Measurements from ENCODE around the gene SSR3.

SSR3 gene

GRCh38 chr3:156498307-156498706 lies 56.6 kb downstream of the SSR3 start:
- peaks cover 7% of the 10 kb centered on the region for H3K27me3 ChIP-seq (ENCODE audit: insufficient read depth, poor library complexity, severe bottlenecking)
- TF ChIP-seq, protein P1, sequence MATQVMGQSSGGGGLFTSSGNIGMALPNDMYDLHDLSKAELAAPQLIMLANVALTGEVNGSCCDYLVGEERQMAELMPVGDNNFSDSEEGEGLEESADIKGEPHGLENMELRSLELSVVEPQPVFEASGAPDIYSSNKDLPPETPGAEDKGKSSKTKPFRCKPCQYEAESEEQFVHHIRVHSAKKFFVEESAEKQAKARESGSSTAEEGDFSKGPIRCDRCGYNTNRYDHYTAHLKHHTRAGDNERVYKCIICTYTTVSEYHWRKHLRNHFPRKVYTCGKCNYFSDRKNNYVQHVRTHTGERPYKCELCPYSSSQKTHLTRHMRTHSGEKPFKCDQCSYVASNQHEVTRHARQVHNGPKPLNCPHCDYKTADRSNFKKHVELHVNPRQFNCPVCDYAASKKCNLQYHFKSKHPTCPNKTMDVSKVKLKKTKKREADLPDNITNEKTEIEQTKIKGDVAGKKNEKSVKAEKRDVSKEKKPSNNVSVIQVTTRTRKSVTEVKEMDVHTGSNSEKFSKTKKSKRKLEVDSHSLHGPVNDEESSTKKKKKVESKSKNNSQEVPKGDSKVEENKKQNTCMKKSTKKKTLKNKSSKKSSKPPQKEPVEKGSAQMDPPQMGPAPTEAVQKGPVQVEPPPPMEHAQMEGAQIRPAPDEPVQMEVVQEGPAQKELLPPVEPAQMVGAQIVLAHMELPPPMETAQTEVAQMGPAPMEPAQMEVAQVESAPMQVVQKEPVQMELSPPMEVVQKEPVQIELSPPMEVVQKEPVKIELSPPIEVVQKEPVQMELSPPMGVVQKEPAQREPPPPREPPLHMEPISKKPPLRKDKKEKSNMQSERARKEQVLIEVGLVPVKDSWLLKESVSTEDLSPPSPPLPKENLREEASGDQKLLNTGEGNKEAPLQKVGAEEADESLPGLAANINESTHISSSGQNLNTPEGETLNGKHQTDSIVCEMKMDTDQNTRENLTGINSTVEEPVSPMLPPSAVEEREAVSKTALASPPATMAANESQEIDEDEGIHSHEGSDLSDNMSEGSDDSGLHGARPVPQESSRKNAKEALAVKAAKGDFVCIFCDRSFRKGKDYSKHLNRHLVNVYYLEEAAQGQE (IDR thresholded peaks at IDR 0.05; ENCODE audit: insufficient replicate concordance, low read depth): no peak
- TF ChIP-seq GABPA (IDR thresholded peaks at IDR 0.05; ENCODE audit: low read depth): no peak
- no peak overlapping the region for H3K4me3 ChIP-seq (replicated peaks; ENCODE audit: insufficient read depth, low read length)
- H3K27ac ChIP-seq (replicated peaks): no peak overlapping the region
- no peak for DNase-seq (ENCODE audit: low read depth in 1 of 2, low spot score in 1 of 2)

- DNase-seq (ENCODE audit: low read depth in 1 of 2, low spot score in 1 of 2): no peak
- TF ChIP-seq POLR2AphosphoS5 (IDR thresholded peaks at IDR 0.05; ENCODE audit: low read depth): no peak
- peaks cover 7% of the 10 kb centered on the region for H3K27me3 ChIP-seq (ENCODE audit: insufficient read depth, poor library complexity, severe bottlenecking)
- H3K4me3 ChIP-seq (replicated peaks; ENCODE audit: insufficient read depth, low read length): no peak overlapping the region
- no peak overlapping the region for H3K27ac ChIP-seq (replicated peaks)
Observed at GRCh38 chr3:156497326-156497725, 57.6 kb downstream of the SSR3 start.

DNA sequence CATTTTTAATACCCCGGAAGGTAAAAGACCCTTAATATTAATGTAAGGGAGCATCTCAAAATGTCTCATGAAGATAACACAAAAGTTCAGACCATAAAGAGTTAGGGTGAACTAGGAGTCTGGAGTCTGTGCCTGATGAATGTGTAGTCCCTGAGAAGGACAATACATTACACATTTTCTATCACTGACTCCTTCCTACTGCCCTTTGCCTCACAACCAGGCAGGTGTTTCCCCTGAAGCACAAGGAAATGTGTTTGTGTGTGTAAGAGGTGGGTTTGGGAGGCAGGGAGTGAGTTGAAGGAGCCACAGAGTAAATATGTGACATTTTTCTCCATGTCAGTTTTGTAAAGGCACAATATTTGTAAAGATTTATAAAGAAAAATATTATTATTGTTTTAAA lies 59.1 kb downstream of the SSR3 start:
- Histone ChIP-seq H3K27me3 (ENCODE audit: insufficient read depth, poor library complexity, severe bottlenecking) (peaks cover 7% of the 10 kb centered on the region), H3K4me3 (replicated peaks; ENCODE audit: insufficient read depth, low read length) (no peak overlapping the region), H3K27ac (replicated peaks) (no peak overlapping the region)
- no peak for DNase-seq (ENCODE audit: low read depth in 1 of 2, low spot score in 1 of 2)
- TF ChIP-seq, protein P1 (IDR thresholded peaks at IDR 0.05; ENCODE audit: insufficient replicate concordance, low read depth): no peak
- TF ChIP-seq SPI1 (IDR thresholded peaks at IDR 0.05; ENCODE audit: borderline replicate concordance, low read depth): no peak
- no peak for TF ChIP-seq POLR2AphosphoS5 (IDR thresholded peaks at IDR 0.05; ENCODE audit: low read depth)
- no peak for TF ChIP-seq CTCF (IDR thresholded peaks at IDR 0.05; ENCODE audit: insufficient read depth, low read length)
- TF ChIP-seq GABPA (IDR thresholded peaks at IDR 0.05; ENCODE audit: low read depth): no peak

GRCh38 chr3:156493887-156494286 lies 61.0 kb downstream of the SSR3 start:
- DNase-seq (ENCODE audit: low read depth in 1 of 2, low spot score in 1 of 2): no peak
- TF ChIP-seq CTCF (IDR thresholded peaks at IDR 0.05; ENCODE audit: insufficient read depth, low read length): no peak
- no peak for TF ChIP-seq GABPA (IDR thresholded peaks at IDR 0.05; ENCODE audit: low read depth)
- TF ChIP-seq POLR2AphosphoS5 (IDR thresholded peaks at IDR 0.05; ENCODE audit: low read depth): no peak
- TF ChIP-seq, protein P1 (IDR thresholded peaks at IDR 0.05; ENCODE audit: insufficient replicate concordance, low read depth): no peak
- no peak for TF ChIP-seq SPI1 (IDR thresholded peaks at IDR 0.05; ENCODE audit: borderline replicate concordance, low read depth)
- Histone ChIP-seq H3K27me3 (ENCODE audit: insufficient read depth, poor library complexity, severe bottlenecking) (peaks cover 7% of the 10 kb centered on the region), H3K4me3 (replicated peaks; ENCODE audit: insufficient read depth, low read length) (no peak overlapping the region), H3K27ac (replicated peaks) (no peak overlapping the region)

Measured in HL-60 (cell line).